IMR-90 (cell line): ENCODE data around the gene C16orf89. TPM values are rescaled to one million over a fixed set of nuclear protein-coding genes. Genes with fewer than 3 reads are reported as not detected.

Source experiments
- ATAC-seq: fragments of 200-7000 bp; cut with Tn5 transposase; 2 replicates; pipeline ENCODE4 v1.9.1; 2020; ENCODE audit warnings: low read depth, mild to moderate bottlenecking, moderate library complexity
- BruUV-seq: library from RNA; stranded (reverse); fragments of 400-500 nt; replicated peaks from 2 replicates; lab custom pipeline; 2021; lab: Mats Ljungman, UMichigan
- CTCF ChIA-PET: fragments of 300-600 bp; formaldehyde crosslinking; extraction: SDS; loops from one replicate; lab custom pipeline; 2021; ENCODE audit warnings: antibody characterized with exemption; lab: Yijun Ruan, JAX
- POLR2A ChIA-PET: fragments of 300-600 bp; sonication (Branson Sonifier 250); formaldehyde crosslinking; loops from one replicate; lab custom pipeline; 2022; ENCODE audit warnings: antibody characterized with exemption; ENCODE audit not compliant: unreplicated experiment; lab: Charles Lee
- DNase-seq: peaks from one replicate; pipeline ENCODE4 v3.0.0; 2013
- H2AFZ ChIP-seq: replicated peaks from 2 replicates; pipeline ENCODE3; 2013; ENCODE audit warnings: low read length, mild to moderate bottlenecking; ENCODE audit not compliant: poor library complexity
- H2AK5ac ChIP-seq: 2 replicates; pipeline ENCODE4 v1.6.1; 2013; ENCODE audit warnings: low read depth, low read length, inconsistent platforms
- H2AK9ac ChIP-seq: replicated peaks from 2 replicates; pipeline ENCODE3; 2013; ENCODE audit warnings: mild to moderate bottlenecking, low read depth, low read length, moderate library complexity; ENCODE audit not compliant: poor library complexity
- H2BK120ac ChIP-seq: 2 replicates; pipeline ENCODE4 v1.6.1; 2013; ENCODE audit warnings: low read depth, low read length, inconsistent platforms
- H2BK15ac ChIP-seq: 3 replicates; pipeline ENCODE4 v1.6.1; 2013; ENCODE audit warnings: low read depth, low read length, inconsistent platforms
- H2BK20ac ChIP-seq: 2 replicates; pipeline ENCODE4 v1.6.1; 2013; ENCODE audit warnings: low read depth, mild to moderate bottlenecking, inconsistent platforms, low read length, moderate library complexity
- H2BK5ac ChIP-seq: 2 replicates; pipeline ENCODE4 v1.6.1; 2013; ENCODE audit warnings: mild to moderate bottlenecking, low read depth, low read length, inconsistent platforms; ENCODE audit not compliant: poor library complexity, severe bottlenecking
- H3K14ac ChIP-seq: replicated peaks from 2 replicates; pipeline ENCODE4 v1.6.1; 2013; ENCODE audit warnings: low read depth, low read length, inconsistent platforms
- H3K18ac ChIP-seq: 2 replicates; pipeline ENCODE4 v1.6.1; 2013; ENCODE audit warnings: low read depth, low read length, control low read depth
- H3K23ac ChIP-seq: 2 replicates; pipeline ENCODE4 v1.6.1; 2013; ENCODE audit warnings: low read depth, low read length, inconsistent platforms
- H3K27ac ChIP-seq: 2 replicates; pipeline ENCODE4 v1.5.1; 2013; ENCODE audit warnings: mild to moderate bottlenecking, control low read depth, low read length; ENCODE audit not compliant: insufficient read depth
- H3K27me3 ChIP-seq: 2 replicates; pipeline ENCODE4 v1.6.1; 2013; ENCODE audit warnings: low read length; ENCODE audit not compliant: control insufficient read depth, insufficient read depth
- H3K36me3 ChIP-seq: 2 replicates; pipeline ENCODE4 v1.6.1; 2013; ENCODE audit warnings: low read length, mixed read lengths; ENCODE audit not compliant: control insufficient read depth, insufficient read depth
- H3K4ac ChIP-seq: 2 replicates; pipeline ENCODE4 v1.6.1; 2013; ENCODE audit warnings: low read depth, low read length, inconsistent platforms
- H3K4me1 ChIP-seq: 2 replicates; pipeline ENCODE4 v1.6.1; 2013; ENCODE audit warnings: low read length, mixed read lengths; ENCODE audit not compliant: control insufficient read depth, insufficient read depth
- H3K4me2 ChIP-seq: 2 replicates; pipeline ENCODE4 v1.6.1; 2013; ENCODE audit warnings: low read depth, mild to moderate bottlenecking, control low read depth, low read length, moderate library complexity
- H3K4me3 ChIP-seq: 2 replicates; pipeline ENCODE4 v1.5.1; 2013; ENCODE audit warnings: low read depth, mild to moderate bottlenecking, control low read depth, low read length, moderate library complexity; ENCODE audit not compliant: insufficient read depth
- H3K56ac ChIP-seq: 2 replicates; pipeline ENCODE4 v1.6.1; 2013; ENCODE audit warnings: low read length, inconsistent platforms; ENCODE audit not compliant: insufficient read depth; ENCODE audit errors: extremely low read depth
- H3K79me1 ChIP-seq, 2 experiments: 2 replicates each; pipeline ENCODE4 v1.6.1; 2013; ENCODE audit warnings: low read length in 2 of 2, inconsistent platforms in 1 of 2, low read depth in 1 of 2
- H3K9ac ChIP-seq: 2 replicates; pipeline ENCODE4 v1.6.1; 2013; ENCODE audit warnings: low read depth, low read length, control low read depth
- H3K9me1 ChIP-seq: 2 replicates; pipeline ENCODE4 v1.6.1; 2013; ENCODE audit warnings: low read length, inconsistent platforms; ENCODE audit not compliant: insufficient read depth
- H3K9me3 ChIP-seq: 2 replicates; pipeline ENCODE4 v1.6.1; 2013; ENCODE audit warnings: low read length; ENCODE audit not compliant: control insufficient read depth, insufficient read depth
- H4K20me1 ChIP-seq: 2 replicates; pipeline ENCODE4 v1.6.1; 2013; ENCODE audit warnings: low read length, inconsistent platforms; ENCODE audit not compliant: insufficient read depth
- H4K5ac ChIP-seq: 2 replicates; pipeline ENCODE4 v1.6.1; 2013; ENCODE audit warnings: mild to moderate bottlenecking, low read depth, low read length, control low read depth
- H4K8ac ChIP-seq, 2 experiments: 2 replicates each; pipeline ENCODE4 v1.6.1; 2013; ENCODE audit warnings: low read depth in 2 of 2, low read length in 2 of 2, control low read depth in 1 of 2, inconsistent platforms in 1 of 2
- H4K91ac ChIP-seq: 2 replicates; pipeline ENCODE4 v1.6.1; 2013; ENCODE audit warnings: low read depth, low read length, inconsistent platforms; ENCODE audit not compliant: insufficient read depth
- CHD1 ChIP-seq: IDR thresholded peaks from 2 replicates; pipeline ENCODE4 v1.6.1; 2012; ENCODE audit warnings: low read depth, low read length, improper control_type of control experiment
- MAZ ChIP-seq: IDR thresholded peaks from 2 replicates; pipeline ENCODE4 v1.6.1; 2012; ENCODE audit warnings: low read depth, mild to moderate bottlenecking, low read length, improper control_type of control experiment, moderate library complexity, borderline replicate concordance
- MXI1 ChIP-seq: IDR thresholded peaks from 2 replicates; pipeline ENCODE4 v1.6.1; 2012; ENCODE audit warnings: low read depth, mild to moderate bottlenecking, low read length, moderate library complexity, borderline replicate concordance
- POLR2A ChIP-seq: IDR thresholded peaks from 2 replicates; pipeline ENCODE4 v1.6.1; 2012; ENCODE audit warnings: mild to moderate bottlenecking, low read depth, low read length
- RAD21 ChIP-seq: IDR thresholded peaks from 2 replicates; pipeline ENCODE4 v1.6.1; 2012; ENCODE audit warnings: low read length, improper control_type of control experiment
- RFX5 ChIP-seq: IDR thresholded peaks from 2 replicates; pipeline ENCODE4 v1.8.0; 2012; ENCODE audit warnings: low read depth, mild to moderate bottlenecking, low read length, moderate library complexity
- SMC3 ChIP-seq: fragments of 150-350 bp; IDR thresholded peaks from 2 replicates; pipeline ENCODE4 v1.6.1; 2016; ENCODE audit warnings: low read depth, mild to moderate bottlenecking, antibody characterized with exemption, low read length, moderate library complexity
- WGBS, 2 experiments: methylation state at CpG; one replicate each; pipeline versions ENCODE4 v1.1.5 to v1.1.7; 2013; ENCODE audit warnings: missing lambda C conversion rate in 2 of 2; ENCODE audit not compliant: insufficient read length in 1 of 2; ENCODE audit errors: extremely low coverage in 2 of 2; 5-methylcytosine and 5-hydroxymethylcytosine counted together
- dilution Hi-C: fragments of 300-500 bp; cut with HindIII; formaldehyde crosslinking; loops from one replicate; pipeline ENCODE4 v1.14.3; 2018; ENCODE audit warnings: low sequenced_read_pairs; ENCODE audit not compliant: unreplicated experiment
- in situ Hi-C: fragments of 300-500 bp; cut with MboI; formaldehyde crosslinking; loops from 3 replicates; pipeline ENCODE4 v1.14.3; 2019; ENCODE audit warnings: low sequenced_read_pairs, inconsistent platforms, mixed read lengths
- intact Hi-C: fragments of 100-400 bp; cut with micrococcal nuclease; formaldehyde crosslinking; loops from 2 replicates; pipeline ENCODE4 v1.10.0; 2022
- polyA plus RNA-seq, 3 experiments: library from polyadenylated mRNA; depleted of rRNA; stranded (reverse); fragments of >200 nt; gene quantifications; 2 replicates each; pipeline ENCODE4 v1.2.3, GENCODE V29; 2012; ENCODE audit warnings: low replicate concordance in 1 of 3
- total RNA-seq: library from RNA; depleted of rRNA; stranded (reverse); fragments of >200 nt; gene quantifications from 2 replicates; pipeline ENCODE4 v1.2.3, GENCODE V29; 2012
- TF ChIP-seq, protein P1 (sequence below): fragments of 150-350 bp; IDR thresholded peaks from 2 replicates; pipeline ENCODE4 v1.6.1; 2017; ENCODE audit warnings: mild to moderate bottlenecking, antibody characterized with exemption, low read length, low read depth

Gene C16orf89
- total and polyA plus RNA-seq, 2 of the 4 experiments (the other 2 are of a cell fraction) = 0.17 to 0.18 TPM

DNA sequence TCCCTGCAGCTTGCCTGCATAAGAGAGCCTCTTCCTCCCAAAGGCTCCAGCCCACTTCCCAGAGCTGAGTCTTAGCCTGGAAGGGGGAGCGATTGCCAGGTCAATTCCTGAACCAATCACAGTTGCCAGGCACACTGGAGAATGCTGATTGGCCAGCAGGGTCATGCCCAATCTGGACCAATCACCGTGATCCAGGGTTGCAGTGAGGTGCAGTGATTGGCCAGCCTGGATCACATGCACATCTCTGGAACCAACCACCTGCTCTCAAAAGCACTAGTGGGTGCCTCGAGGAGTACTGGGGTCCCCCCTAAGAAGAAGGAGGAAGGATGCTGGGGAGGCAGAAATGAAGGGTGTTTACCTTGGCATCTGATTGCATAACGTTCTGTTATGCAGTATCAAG, 50.4 kb downstream of the C16orf89 start:
- Histone ChIP-seq H3K27ac (no peak overlapping the region), H3K9me3 (no peaks in the 10 kb centered on the region), H2AK9ac (no peak overlapping the region), H4K91ac (no peak overlapping the region), H3K4ac (no peak overlapping the region), H3K23ac (no peak overlapping the region), H3K79me1 (no peaks in the 10 kb centered on the region), H2AFZ (no peak overlapping the region), H2BK5ac (no peak overlapping the region), H3K4me3 (no peak overlapping the region), H3K4me2 (no peak overlapping the region), H3K4me1 (no peaks in the 10 kb centered on the region), H4K8ac (no peak overlapping the region), H3K9ac (no peak overlapping the region), H2BK20ac (no peak overlapping the region), H3K9me1 (no peaks in the 10 kb centered on the region), H2BK120ac (no peak overlapping the region), H4K5ac (no peak overlapping the region), H3K27me3 (peaks cover 27% of the 10 kb centered on the region), H2BK15ac (no peak overlapping the region), H4K20me1 (no peaks in the 10 kb centered on the region), H3K14ac (no peak overlapping the region), H3K56ac (no peak overlapping the region), H2AK5ac (no peak overlapping the region), H3K18ac (no peak overlapping the region), H3K36me3 (no peaks in the 10 kb centered on the region)
- intact Hi-C loops (no loop called here), dilution Hi-C loops (no loop called here), in situ Hi-C loops (no loop called here)
- WGBS, 2 experiments = 29% methylated on average over 1 of the region's 4 CpGs; no CpG with 5 or more reads in 1 of the 2 experiments
- peak; percentile 24; the same call in 1 of the 2 replicates for ATAC-seq
- BruUV-seq = no TSS peak
- CTCF ChIA-PET = no interaction called here
- no peak for DNase-seq
- POLR2A ChIA-PET = no interaction called here
- TF ChIP-seq CHD1 (no peak), MXI1 (no peak), SMC3 (no peak), RFX5 (no peak), MAZ (no peak), RAD21 (no peak), POLR2A (no peak)
- TF ChIP-seq, protein P1, sequence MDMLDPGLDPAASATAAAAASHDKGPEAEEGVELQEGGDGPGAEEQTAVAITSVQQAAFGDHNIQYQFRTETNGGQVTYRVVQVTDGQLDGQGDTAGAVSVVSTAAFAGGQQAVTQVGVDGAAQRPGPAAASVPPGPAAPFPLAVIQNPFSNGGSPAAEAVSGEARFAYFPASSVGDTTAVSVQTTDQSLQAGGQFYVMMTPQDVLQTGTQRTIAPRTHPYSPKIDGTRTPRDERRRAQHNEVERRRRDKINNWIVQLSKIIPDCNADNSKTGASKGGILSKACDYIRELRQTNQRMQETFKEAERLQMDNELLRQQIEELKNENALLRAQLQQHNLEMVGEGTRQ = 0 out of 2 replicates have a peak, but pooled peaks have one; percentile 18
